ENCODE measurements around the gene TSPAN4. TPM values are rescaled to one million over a fixed set of nuclear protein-coding genes. Genes with fewer than 3 reads are reported as not detected.

The TSPAN4 gene
- total and polyA plus RNA-seq, 9 of the 15 experiments (the other 6 are each of a cell fraction or from before 2014, with no cell fraction given) = 0.07 to 31.0 (median 15.7) TPM

DNA sequence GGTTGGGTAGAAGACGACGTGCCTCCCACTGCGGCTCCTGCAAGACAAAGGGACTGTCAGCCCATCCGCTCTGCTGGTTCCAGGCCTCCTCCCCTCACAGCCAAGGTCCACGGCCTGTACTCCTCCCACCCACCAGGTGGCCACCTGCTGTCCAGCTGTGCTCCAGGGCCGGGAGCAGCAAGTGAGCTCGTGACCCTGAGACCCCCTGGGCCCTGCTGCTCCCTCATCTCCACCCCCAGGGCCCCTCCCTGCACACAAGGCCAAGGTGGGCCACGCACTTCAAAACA, 27.4 kb downstream of the TSPAN4 start:
- no peaks in the 10 kb centered on the region for H3K9me1 ChIP-seq (ENCODE audit: control insufficient read depth, insufficient read depth, low read length)
- CTCF ChIA-PET (ENCODE audit: low intra/inter-chr PET ratio) = no interaction called here
- H3K27me3 ChIP-seq (ENCODE audit: control insufficient read depth in 2 of 2, insufficient read depth in 2 of 2, low read length in 2 of 2) = no peaks in the 10 kb centered on the region
- H3K79me2 ChIP-seq (ENCODE audit: control insufficient read depth, insufficient read depth, low read length) = no peaks in the 10 kb centered on the region
- no peak overlapping the region for H3K4me2 ChIP-seq (ENCODE audit: insufficient read depth, low read length)
- no peak overlapping the region for H3K27ac ChIP-seq (ENCODE audit: extremely low read depth, low read depth, low read length)
- ATAC-seq (peak; percentile 77), FAIRE-seq (no peak), DNase-seq (ENCODE audit: extremely low read depth in 1 of 4, low spot score in 3 of 4) (peak in 2 of 4 experiments; percentile 32 to 44)
- TF ChIP-seq ZBTB7A (IDR thresholded peaks at IDR 0.05; ENCODE audit: borderline replicate concordance, control insufficient read depth, low read depth, low read length) (0 out of 2 replicates have a peak, but pooled peaks have one; percentile 9), ZKSCAN1 (IDR thresholded peaks at IDR 0.05; ENCODE audit: low read depth, low read length) (no peak), DACH1 (IDR thresholded peaks at IDR 0.05; ENCODE audit: partially characterized antibody) (peak; percentile 9), RCOR1 (IDR thresholded peaks at IDR 0.05; ENCODE audit: borderline replicate concordance in 1 of 2, low read depth in 2 of 2, low read length in 2 of 2) (no peak), RAD21 (CRISPR knock-in tag; conservative IDR thresholded peaks at IDR 0.05 in 1 of 2, IDR thresholded peaks at IDR 0.05 in 1 of 2) (peak in 1 of 2 experiments; percentile 17; a peak in 1 of 4 replicates), POLR2G (IDR thresholded peaks at IDR 0.05; ENCODE audit: low read depth, low read length) (peak; percentile 40)
- TF ChIP-seq, protein P1, sequence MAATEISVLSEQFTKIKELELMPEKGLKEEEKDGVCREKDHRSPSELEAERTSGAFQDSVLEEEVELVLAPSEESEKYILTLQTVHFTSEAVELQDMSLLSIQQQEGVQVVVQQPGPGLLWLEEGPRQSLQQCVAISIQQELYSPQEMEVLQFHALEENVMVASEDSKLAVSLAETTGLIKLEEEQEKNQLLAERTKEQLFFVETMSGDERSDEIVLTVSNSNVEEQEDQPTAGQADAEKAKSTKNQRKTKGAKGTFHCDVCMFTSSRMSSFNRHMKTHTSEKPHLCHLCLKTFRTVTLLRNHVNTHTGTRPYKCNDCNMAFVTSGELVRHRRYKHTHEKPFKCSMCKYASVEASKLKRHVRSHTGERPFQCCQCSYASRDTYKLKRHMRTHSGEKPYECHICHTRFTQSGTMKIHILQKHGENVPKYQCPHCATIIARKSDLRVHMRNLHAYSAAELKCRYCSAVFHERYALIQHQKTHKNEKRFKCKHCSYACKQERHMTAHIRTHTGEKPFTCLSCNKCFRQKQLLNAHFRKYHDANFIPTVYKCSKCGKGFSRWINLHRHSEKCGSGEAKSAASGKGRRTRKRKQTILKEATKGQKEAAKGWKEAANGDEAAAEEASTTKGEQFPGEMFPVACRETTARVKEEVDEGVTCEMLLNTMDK (IDR thresholded peaks at IDR 0.05; ENCODE audit: borderline replicate concordance, insufficient read depth, low read depth, low read length, poor library complexity, severe bottlenecking) = peak; percentile 44
- TF ChIP-seq, protein P2, sequence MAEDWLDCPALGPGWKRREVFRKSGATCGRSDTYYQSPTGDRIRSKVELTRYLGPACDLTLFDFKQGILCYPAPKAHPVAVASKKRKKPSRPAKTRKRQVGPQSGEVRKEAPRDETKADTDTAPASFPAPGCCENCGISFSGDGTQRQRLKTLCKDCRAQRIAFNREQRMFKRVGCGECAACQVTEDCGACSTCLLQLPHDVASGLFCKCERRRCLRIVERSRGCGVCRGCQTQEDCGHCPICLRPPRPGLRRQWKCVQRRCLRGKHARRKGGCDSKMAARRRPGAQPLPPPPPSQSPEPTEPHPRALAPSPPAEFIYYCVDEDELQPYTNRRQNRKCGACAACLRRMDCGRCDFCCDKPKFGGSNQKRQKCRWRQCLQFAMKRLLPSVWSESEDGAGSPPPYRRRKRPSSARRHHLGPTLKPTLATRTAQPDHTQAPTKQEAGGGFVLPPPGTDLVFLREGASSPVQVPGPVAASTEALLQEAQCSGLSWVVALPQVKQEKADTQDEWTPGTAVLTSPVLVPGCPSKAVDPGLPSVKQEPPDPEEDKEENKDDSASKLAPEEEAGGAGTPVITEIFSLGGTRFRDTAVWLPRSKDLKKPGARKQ (CRISPR knock-in tag; IDR thresholded peaks at IDR 0.05) = no peak
- TF ChIP-seq, protein P3, sequence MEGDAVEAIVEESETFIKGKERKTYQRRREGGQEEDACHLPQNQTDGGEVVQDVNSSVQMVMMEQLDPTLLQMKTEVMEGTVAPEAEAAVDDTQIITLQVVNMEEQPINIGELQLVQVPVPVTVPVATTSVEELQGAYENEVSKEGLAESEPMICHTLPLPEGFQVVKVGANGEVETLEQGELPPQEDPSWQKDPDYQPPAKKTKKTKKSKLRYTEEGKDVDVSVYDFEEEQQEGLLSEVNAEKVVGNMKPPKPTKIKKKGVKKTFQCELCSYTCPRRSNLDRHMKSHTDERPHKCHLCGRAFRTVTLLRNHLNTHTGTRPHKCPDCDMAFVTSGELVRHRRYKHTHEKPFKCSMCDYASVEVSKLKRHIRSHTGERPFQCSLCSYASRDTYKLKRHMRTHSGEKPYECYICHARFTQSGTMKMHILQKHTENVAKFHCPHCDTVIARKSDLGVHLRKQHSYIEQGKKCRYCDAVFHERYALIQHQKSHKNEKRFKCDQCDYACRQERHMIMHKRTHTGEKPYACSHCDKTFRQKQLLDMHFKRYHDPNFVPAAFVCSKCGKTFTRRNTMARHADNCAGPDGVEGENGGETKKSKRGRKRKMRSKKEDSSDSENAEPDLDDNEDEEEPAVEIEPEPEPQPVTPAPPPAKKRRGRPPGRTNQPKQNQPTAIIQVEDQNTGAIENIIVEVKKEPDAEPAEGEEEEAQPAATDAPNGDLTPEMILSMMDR (IDR thresholded peaks at IDR 0.05 in 2 of 3, conservative IDR thresholded peaks at IDR 0.05 in 1 of 3; ENCODE audit: insufficient read depth in 2 of 3, low read depth in 1 of 3, low read length in 3 of 3) = peak in 1 of 3 experiments; percentile 33; a peak in 1 of 6 replicates
- TF ChIP-seq, protein P4, sequence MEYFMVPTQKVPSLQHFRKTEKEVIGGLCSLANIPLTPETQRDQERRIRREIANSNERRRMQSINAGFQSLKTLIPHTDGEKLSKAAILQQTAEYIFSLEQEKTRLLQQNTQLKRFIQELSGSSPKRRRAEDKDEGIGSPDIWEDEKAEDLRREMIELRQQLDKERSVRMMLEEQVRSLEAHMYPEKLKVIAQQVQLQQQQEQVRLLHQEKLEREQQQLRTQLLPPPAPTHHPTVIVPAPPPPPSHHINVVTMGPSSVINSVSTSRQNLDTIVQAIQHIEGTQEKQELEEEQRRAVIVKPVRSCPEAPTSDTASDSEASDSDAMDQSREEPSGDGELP (CRISPR knock-in tag; IDR thresholded peaks at IDR 0.05; ENCODE audit: borderline replicate concordance) = peak; percentile 50; the same call in 1 of the 2 replicates
- peaks cover 10% of the 10 kb centered on the region; the same call in 1 of the 2 replicates for H4K20me1 ChIP-seq (replicated peaks; ENCODE audit: control insufficient read depth, insufficient read depth, low read length)
- BruUV-seq (replicated peaks) = no TSS peak
- no peaks in the 10 kb centered on the region for H3K9me3 ChIP-seq (replicated peaks; ENCODE audit: control insufficient read depth, insufficient read depth, low read depth, low read length)
- H3K4me3 ChIP-seq = no peak overlapping the region
- 70% methylated on average over 8 of the region's 8 CpGs for WGBS (ENCODE audit: insufficient coverage, low coverage, missing lambda C conversion rate)
- POLR2A ChIA-PET = no interaction called here
- peaks cover 0 to 79% of the 10 kb centered on the region in 2 experiments; a peak in 4 of 5 replicates for H3K4me1 ChIP-seq (replicated peaks in 1 of 2; ENCODE audit: control insufficient read depth in 2 of 2, insufficient read depth in 2 of 2, low read length in 2 of 2)
- H3K36me3 ChIP-seq (ENCODE audit: control insufficient read depth, insufficient read depth, low read length) = peaks cover 52% of the 10 kb centered on the region
- in situ Hi-C loops (cut with MboI) = no loop called here
- no peak overlapping the region; a peak in 1 of 4 replicates for H3K9ac ChIP-seq (ENCODE audit: insufficient read depth in 1 of 2, low read depth in 2 of 2, low read length in 2 of 2)
- no peak overlapping the region for H2AFZ ChIP-seq (ENCODE audit: low read depth, low read length)
- intact Hi-C loops (cut with micrococcal nuclease) = no loop called here

Measured in K562 (cell line).